Measurements from ENCODE around the gene CCL19.

CCL19 gene

DNA sequence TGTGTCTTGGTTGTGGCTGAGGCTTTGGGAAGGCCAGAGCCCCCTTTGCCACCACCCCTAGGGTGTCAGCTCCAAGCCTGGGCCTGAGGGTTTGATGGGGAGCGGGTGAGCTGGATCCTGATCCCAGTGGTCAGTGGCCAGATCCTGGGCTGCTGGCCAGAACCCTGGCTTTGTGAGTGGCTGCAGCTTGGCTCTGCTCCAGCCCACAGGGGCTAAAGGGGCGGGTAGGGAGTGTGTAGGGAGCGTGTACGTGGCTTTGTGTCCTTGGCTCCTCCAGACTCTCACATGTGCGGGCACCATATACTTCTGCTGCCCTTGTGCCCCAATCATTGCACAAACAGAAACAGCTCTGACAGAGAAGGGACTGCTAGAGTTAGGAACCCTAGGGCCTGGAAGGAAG, 40.3 kb downstream of the CCL19 start:
- TF ChIP-seq ARNTL (CRISPR knock-in tag; IDR thresholded peaks at IDR 0.05; ENCODE audit: borderline replicate concordance, low read depth) = no peak
- TF ChIP-seq TCF4 (CRISPR knock-in tag; IDR thresholded peaks at IDR 0.05; ENCODE audit: borderline replicate concordance) = 0 out of 2 replicates have a peak, but pooled peaks have one; percentile 13
- TF ChIP-seq BACH2 (CRISPR knock-in tag; IDR thresholded peaks at IDR 0.05; ENCODE audit: borderline replicate concordance) = no peak
- ATAC-seq = no peak

DNA sequence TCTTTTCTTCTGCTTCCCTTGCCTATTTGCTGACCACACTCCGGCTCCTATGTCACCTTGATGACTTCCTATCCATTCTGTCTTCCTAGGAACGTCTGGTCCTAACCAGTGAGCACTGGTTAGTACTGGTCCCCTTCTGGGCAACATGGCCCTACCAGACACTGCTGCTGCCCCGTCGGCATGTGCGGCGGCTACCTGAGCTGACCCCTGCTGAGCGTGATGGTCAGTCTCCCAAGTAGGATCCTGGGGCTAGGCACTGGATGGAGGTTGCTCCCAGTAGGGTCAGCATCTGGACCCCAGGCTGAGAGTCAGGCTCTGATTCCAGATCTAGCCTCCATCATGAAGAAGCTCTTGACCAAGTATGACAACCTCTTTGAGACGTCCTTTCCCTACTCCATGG, 42.4 kb downstream of the CCL19 start:
- no peak for ATAC-seq
- TF ChIP-seq, protein P1, sequence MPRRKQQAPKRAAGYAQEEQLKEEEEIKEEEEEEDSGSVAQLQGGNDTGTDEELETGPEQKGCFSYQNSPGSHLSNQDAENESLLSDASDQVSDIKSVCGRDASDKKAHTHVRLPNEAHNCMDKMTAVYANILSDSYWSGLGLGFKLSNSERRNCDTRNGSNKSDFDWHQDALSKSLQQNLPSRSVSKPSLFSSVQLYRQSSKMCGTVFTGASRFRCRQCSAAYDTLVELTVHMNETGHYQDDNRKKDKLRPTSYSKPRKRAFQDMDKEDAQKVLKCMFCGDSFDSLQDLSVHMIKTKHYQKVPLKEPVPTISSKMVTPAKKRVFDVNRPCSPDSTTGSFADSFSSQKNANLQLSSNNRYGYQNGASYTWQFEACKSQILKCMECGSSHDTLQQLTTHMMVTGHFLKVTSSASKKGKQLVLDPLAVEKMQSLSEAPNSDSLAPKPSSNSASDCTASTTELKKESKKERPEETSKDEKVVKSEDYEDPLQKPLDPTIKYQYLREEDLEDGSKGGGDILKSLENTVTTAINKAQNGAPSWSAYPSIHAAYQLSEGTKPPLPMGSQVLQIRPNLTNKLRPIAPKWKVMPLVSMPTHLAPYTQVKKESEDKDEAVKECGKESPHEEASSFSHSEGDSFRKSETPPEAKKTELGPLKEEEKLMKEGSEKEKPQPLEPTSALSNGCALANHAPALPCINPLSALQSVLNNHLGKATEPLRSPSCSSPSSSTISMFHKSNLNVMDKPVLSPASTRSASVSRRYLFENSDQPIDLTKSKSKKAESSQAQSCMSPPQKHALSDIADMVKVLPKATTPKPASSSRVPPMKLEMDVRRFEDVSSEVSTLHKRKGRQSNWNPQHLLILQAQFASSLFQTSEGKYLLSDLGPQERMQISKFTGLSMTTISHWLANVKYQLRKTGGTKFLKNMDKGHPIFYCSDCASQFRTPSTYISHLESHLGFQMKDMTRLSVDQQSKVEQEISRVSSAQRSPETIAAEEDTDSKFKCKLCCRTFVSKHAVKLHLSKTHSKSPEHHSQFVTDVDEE (CRISPR knock-in tag; IDR thresholded peaks at IDR 0.05) = no peak
- TF ChIP-seq PPARA (CRISPR knock-in tag; IDR thresholded peaks at IDR 0.05; ENCODE audit: borderline replicate concordance) (no peak), ZC3H10 (CRISPR knock-in tag; IDR thresholded peaks at IDR 0.05) (no peak), ISL1 (CRISPR knock-in tag; IDR thresholded peaks at IDR 0.05) (no peak), CSDC2 (CRISPR knock-in tag; IDR thresholded peaks at IDR 0.05) (no peak), BACH2 (CRISPR knock-in tag; IDR thresholded peaks at IDR 0.05; ENCODE audit: borderline replicate concordance) (no peak), ESRRG (CRISPR knock-in tag; IDR thresholded peaks at IDR 0.05) (no peak), ZNF8 (CRISPR knock-in tag; IDR thresholded peaks at IDR 0.05) (no peak), ARNTL (CRISPR knock-in tag; IDR thresholded peaks at IDR 0.05; ENCODE audit: borderline replicate concordance, low read depth) (no peak), TCF4 (CRISPR knock-in tag; IDR thresholded peaks at IDR 0.05; ENCODE audit: borderline replicate concordance) (no peak)

DNA sequence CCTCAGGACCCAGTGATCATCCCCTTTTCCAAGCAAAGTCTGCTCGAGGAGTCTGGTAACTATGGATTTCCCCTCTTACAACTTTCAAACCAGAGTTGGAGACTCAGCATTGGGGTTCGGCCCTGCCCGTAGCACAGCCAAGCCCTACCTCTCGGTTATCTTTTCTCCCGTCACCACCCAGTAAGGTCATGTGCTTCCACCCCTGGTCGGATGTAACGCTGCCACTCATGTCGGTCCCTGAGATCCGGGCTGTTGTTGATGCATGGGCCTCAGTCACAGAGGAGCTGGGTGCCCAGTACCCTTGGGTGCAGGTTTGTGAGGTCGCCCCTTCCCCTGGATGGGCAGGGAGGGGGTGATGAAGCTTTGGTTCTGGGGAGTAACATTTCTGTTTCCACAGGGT, 43.4 kb downstream of the CCL19 start:
- TF ChIP-seq ZNF8 (CRISPR knock-in tag; IDR thresholded peaks at IDR 0.05) (no peak), ZNF70 (CRISPR knock-in tag; IDR thresholded peaks at IDR 0.05) (no peak), ISL1 (CRISPR knock-in tag; IDR thresholded peaks at IDR 0.05) (no peak), RARB (CRISPR knock-in tag; IDR thresholded peaks at IDR 0.05) (no peak), ZNF565 (CRISPR knock-in tag; conservative IDR thresholded peaks at IDR 0.05; ENCODE audit: low read depth) (no peak), SNAI2 (CRISPR knock-in tag; IDR thresholded peaks at IDR 0.05) (no peak), TCF4 (CRISPR knock-in tag; IDR thresholded peaks at IDR 0.05; ENCODE audit: borderline replicate concordance) (no peak)
- no peak for ATAC-seq

DNA sequence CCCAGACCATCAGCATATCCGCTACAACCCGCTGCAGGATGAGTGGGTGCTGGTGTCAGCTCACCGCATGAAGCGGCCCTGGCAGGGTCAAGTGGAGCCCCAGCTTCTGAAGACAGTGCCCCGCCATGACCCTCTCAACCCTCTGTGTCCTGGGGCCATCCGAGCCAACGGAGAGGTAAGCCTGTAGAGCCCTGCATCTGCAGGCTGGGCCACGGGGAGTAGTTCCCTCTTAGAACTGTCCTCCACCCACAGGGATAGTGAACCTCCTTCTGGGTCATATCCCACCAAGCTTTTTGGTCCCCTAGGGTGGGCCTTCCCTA, 44.0 kb downstream of the CCL19 start:
- peak; percentile 43 for ATAC-seq
- TF ChIP-seq RARB (CRISPR knock-in tag; IDR thresholded peaks at IDR 0.05) (no peak), ZNF565 (CRISPR knock-in tag; conservative IDR thresholded peaks at IDR 0.05; ENCODE audit: low read depth) (no peak), ISL1 (CRISPR knock-in tag; IDR thresholded peaks at IDR 0.05) (no peak), SNAI2 (CRISPR knock-in tag; IDR thresholded peaks at IDR 0.05) (no peak), GLIS3 (CRISPR knock-in tag; IDR thresholded peaks at IDR 0.05) (no peak), TCF4 (CRISPR knock-in tag; IDR thresholded peaks at IDR 0.05; ENCODE audit: borderline replicate concordance) (no peak)
- TF ChIP-seq, protein P1 (CRISPR knock-in tag; IDR thresholded peaks at IDR 0.05) = no peak

DNA sequence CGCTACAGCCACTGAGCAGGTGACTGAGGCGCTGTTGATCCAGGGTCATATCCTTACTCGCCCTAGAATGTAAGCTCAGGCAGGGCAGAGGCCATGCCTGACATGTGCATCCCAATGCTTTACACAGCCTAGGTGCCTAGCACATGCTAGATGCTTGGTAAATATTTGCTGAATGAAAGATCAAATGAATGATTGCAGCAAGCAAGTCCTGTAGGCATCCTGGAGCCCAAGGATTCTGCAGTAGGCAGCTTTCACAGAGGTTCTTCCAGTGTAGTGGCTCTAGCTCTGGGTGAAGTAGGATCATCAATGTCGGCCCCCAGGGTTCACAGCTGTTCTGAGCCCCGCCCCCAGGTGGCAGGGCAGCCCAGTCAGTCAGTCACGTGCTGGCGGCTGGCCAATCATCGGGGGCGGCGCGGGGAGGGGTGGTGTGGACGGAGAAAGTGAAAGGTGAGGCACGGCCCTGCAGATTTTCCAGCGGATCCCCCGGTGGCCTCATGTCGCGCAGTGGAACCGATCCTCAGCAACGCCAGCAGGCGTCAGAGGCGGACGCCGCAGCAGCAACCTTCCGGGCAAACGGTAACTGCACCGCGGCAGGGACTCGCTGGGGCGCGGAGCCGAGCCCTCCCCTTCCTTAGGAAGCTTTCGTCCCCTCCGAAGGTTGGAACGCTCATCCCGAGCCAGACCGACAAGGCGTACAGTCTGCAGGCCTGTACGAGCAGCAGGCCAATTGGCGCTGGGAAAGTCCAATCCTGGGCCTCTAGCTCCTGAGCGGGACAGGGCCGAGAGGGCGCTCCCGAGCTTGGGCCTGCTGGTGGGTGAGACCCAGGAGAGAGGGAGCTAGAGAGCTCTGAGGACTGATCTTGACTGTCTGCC, 44.6 kb downstream of the CCL19 start, which contains the start of gene GALT:
Gene GALT, plus strand, starts transcription at position 465 of the 873 bp plus-strand sequence. Its CDS starts 30 bp downstream, at position 495.
- TF ChIP-seq ZNF565 (CRISPR knock-in tag; conservative IDR thresholded peaks at IDR 0.05; ENCODE audit: low read depth) = no peak
- no peak for TF ChIP-seq RARB (CRISPR knock-in tag; IDR thresholded peaks at IDR 0.05)
- TF ChIP-seq, protein P1 (CRISPR knock-in tag; IDR thresholded peaks at IDR 0.05) = 0 out of 2 replicates have a peak, but pooled peaks have one; percentile 52
- TF ChIP-seq TOX (CRISPR knock-in tag; IDR thresholded peaks at IDR 0.05; ENCODE audit: borderline replicate concordance) = no peak
- TF ChIP-seq ZFP3 (CRISPR knock-in tag; IDR thresholded peaks at IDR 0.05) = peak; percentile 70
- peak; percentile 93 for ATAC-seq

All from SK-N-SH treated with all-trans-retinoic acid at 6 μM for 48 hours (cell line).